ENCODE data around the gene TRIM4.

GRCh38 chr7:99938296-99938695 is 19.0 kb upstream of the TRIM4 start:
- no peak for TF ChIP-seq POLR2A (IDR thresholded peaks at IDR 0.05; ENCODE audit: low read length)
- TF ChIP-seq GATA1 (IDR thresholded peaks at IDR 0.05; ENCODE audit: low read depth, low read length) = no peak

Measured in erythroblast (primary cell).